ENCODE measurements around the gene CTNNA3.

CTNNA3 gene

DNA sequence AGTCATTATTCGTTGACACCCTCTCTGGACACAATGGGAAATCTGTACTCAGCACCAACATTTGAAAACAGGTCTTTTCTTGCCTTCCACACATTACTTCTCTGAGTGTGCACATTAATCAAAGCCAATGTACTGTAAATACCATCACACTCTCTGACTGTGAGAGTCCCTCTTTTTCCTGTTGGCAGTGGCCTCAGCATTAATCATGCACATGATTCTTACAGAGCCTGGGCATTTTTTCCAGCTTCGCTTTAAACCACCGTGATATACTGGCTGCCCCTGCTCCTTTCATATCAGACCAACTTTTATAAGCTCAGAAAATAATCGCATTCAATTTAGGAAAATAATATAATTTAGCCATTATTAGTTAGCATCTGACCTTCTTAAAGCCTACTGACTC lies 1689.6 kb downstream of the CTNNA3 start:
- no peak for TF ChIP-seq CTCF (IDR thresholded peaks at IDR 0.05; ENCODE audit: low read depth, low read length)
- H3K4me3 ChIP-seq (replicated peaks in 1 of 2; ENCODE audit: low read depth in 2 of 2, low read length in 2 of 2), result no peak overlapping the region
- DNase-seq (ENCODE audit: low read depth in 2 of 2), result no peak

DNA sequence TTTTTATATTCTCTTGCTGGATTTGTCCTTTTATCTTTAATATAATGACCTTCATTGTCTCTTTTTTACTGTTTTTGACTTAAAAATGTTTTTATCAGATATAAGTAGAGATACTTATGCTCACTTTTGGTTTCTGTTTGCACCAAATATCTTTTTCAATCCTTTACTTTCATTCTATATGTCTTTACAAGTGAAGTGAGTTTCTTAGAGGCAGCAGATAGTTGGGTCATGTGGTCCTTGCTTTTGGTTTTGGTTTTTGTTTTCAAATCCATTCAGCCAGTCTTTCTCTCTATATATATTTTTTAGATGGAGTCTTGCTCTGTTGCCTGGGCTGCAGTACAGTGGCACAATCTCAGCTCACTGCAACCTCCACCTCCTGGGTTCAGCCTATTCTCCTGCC lies 1702.5 kb downstream of the CTNNA3 start:
- no peak for TF ChIP-seq CTCF (IDR thresholded peaks at IDR 0.05; ENCODE audit: low read depth, low read length)
- DNase-seq (ENCODE audit: low read depth in 2 of 2), result no peak
- H3K4me3 ChIP-seq (replicated peaks in 1 of 2; ENCODE audit: low read depth in 2 of 2, low read length in 2 of 2), result no peak overlapping the region

GRCh38 chr10:65968871-65969270 lies 1727.1 kb downstream of the CTNNA3 start:
- DNase-seq (ENCODE audit: low read depth in 2 of 2), result no peak
- H3K4me3 ChIP-seq (replicated peaks in 1 of 2; ENCODE audit: low read depth in 2 of 2, low read length in 2 of 2), result no peak overlapping the region
- no peak for TF ChIP-seq CTCF (IDR thresholded peaks at IDR 0.05; ENCODE audit: low read depth, low read length)

GRCh38 chr10:65968437-65968836 lies 1727.6 kb downstream of the CTNNA3 start:
- DNase-seq (ENCODE audit: low read depth in 2 of 2), result no peak
- no peak for TF ChIP-seq CTCF (IDR thresholded peaks at IDR 0.05; ENCODE audit: low read depth, low read length)
- no peak overlapping the region for H3K4me3 ChIP-seq (replicated peaks in 1 of 2; ENCODE audit: low read depth in 2 of 2, low read length in 2 of 2)

- DNase-seq (ENCODE audit: low read depth in 2 of 2), result no peak
- TF ChIP-seq CTCF (IDR thresholded peaks at IDR 0.05; ENCODE audit: low read depth, low read length), result no peak
- no peak overlapping the region for H3K4me3 ChIP-seq (replicated peaks in 1 of 2; ENCODE audit: low read depth in 2 of 2, low read length in 2 of 2)
Observed at GRCh38 chr10:65964205-65964604, 1731.8 kb downstream of the CTNNA3 start.

DNA sequence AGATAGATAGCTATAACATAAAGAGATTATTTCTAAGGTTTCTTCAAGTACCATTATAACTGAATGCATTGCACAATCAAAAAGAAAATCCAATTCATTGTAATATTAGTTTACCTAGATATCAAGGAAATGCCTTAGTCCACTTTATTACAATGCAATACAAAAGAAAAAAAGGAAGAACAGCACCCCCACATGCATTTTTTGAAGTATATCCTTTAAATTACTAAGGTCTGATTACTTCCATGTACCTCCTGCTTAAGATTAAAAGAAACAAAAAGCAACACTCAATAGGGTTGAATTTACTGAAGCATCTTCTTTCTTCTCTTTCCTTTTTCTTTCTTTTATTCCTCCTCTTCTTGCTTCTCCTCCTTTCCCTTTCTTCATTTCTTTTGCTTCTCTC lies 1743.9 kb downstream of the CTNNA3 start:
- no peak for TF ChIP-seq CTCF (IDR thresholded peaks at IDR 0.05; ENCODE audit: low read depth, low read length)
- no peak for DNase-seq (ENCODE audit: low read depth in 2 of 2)

DNA sequence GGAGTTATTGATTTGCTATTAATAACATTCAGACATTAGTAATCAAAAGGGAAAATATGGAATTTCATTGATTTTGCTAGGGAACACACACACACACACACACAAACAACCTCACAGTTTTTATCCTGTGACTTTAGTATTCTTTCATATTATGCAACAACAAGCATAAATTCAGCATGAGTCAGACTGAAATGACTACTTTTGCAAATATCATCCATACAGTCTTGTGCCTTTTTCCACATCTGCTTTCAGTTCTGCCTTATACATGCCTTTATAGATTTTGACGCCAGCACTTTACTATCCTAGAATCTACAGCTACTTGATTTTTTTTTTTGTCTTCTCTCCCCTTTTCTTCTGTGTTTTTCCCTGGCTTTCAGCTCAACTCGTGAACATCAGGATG lies 1745.9 kb downstream of the CTNNA3 start:
- no peak for TF ChIP-seq CTCF (IDR thresholded peaks at IDR 0.05; ENCODE audit: low read depth, low read length)
- DNase-seq (ENCODE audit: low read depth in 2 of 2), result peak in 1 of 2 donors; percentile 24
- H3K4me3 ChIP-seq (replicated peaks in 1 of 2; ENCODE audit: low read depth in 2 of 2, low read length in 2 of 2), result no peak overlapping the region

More for the DNA sequence above, 1743.9 kb downstream of the CTNNA3 start:
- H3K4me3 ChIP-seq (replicated peaks in 1 of 2; ENCODE audit: low read depth in 2 of 2, low read length in 2 of 2), result no peak overlapping the region
